Thoracic aorta (tissue), 2 donors: Measurements from ENCODE around the gene CEP44. TPM values are rescaled to one million over a fixed set of nuclear protein-coding genes. Genes with fewer than 3 reads are reported as not detected.
"Not testable (repeated sequence)": the region's sequence is repeated elsewhere in the genome, so short reads cannot be mapped to it uniquely, and the experiment has no call there.

Source experiments
- ATAC-seq: fragments of 150-250 bp; one replicate; pipeline ENCODE4 v1.8.0; 2017; ENCODE audit warnings: low read depth; ENCODE audit not compliant: insufficient number of reproducible peaks, low FRiP score
- DNase-seq: peaks from one replicate; pipeline ENCODE4 v3.0.0-alpha.2; 2020; ENCODE audit warnings: low spot score
- H3K27ac ChIP-seq, 2 donors: fragments of 200-600 bp; sonication (generic); 1 replicate in 1 of 2; 2 replicates in 1 of 2; pipeline ENCODE4 v1.5.1; 2016; ENCODE audit warnings: mild to moderate bottlenecking in 2 of 2, moderate library complexity in 2 of 2
- H3K27me3 ChIP-seq: fragments of 200-600 bp; sonication (generic); replicated peaks from 2 replicates; pipeline ENCODE4 v1.6.0; 2016; ENCODE audit warnings: mild to moderate bottlenecking; ENCODE audit not compliant: insufficient read depth
- H3K36me3 ChIP-seq: fragments of 200-600 bp; sonication (generic); one replicate; pipeline ENCODE4 v1.5.1; 2016
- H3K4me1 ChIP-seq, 2 donors: fragments of 200-600 bp; sonication (generic); 1 replicate in 1 of 2; 2 replicates in 1 of 2; pipeline versions ENCODE4 v1.5.1 to v1.6.0; 2016; ENCODE audit warnings: low read depth in 2 of 2, mild to moderate bottlenecking in 1 of 2; ENCODE audit not compliant: control insufficient read depth in 1 of 2
- H3K4me3 ChIP-seq: fragments of 200-600 bp; sonication (generic); 2 replicates; pipeline ENCODE4 v1.5.1; 2016; ENCODE audit warnings: mild to moderate bottlenecking
- H3K9me3 ChIP-seq: fragments of 200-600 bp; sonication (generic); 2 replicates; pipeline ENCODE4 v1.5.1; 2016
- total RNA-seq, 2 donors: library from RNA; depleted of rRNA; stranded (reverse); fragments of >200 nt; gene quantifications; one replicate each; pipeline versions ENCODE4 v1.1.0 to v1.2.3, GENCODE V29; 2016
- TF ChIP-seq, protein P1 (sequence below): fragments of 200-600 bp; sonication (generic); IDR thresholded peaks from one replicate; pipeline ENCODE4 v1.5.1; 2019; ENCODE audit warnings: antibody characterized with exemption

Gene CEP44
- total RNA-seq, 2 donors from 2014 or later: 15.3 to 18.2 TPM

DNA sequence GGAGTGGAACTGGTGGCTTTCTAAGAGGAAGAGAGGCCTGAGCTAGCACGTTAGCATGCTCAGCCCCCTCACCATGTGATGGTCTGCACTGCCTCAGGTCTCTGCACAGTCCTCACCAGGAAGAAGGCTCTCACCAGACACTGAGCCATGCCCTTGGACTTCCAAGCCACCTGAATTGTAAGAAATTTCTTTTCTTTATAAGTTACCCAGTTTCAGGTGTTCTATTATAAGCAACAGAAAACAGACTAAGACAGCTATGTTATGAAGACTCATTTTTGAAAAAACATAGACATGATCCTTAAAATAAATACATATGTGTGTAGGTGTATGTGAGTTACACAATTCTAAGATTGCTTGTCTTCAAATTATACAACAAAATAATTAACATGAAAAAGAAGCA, 74.7 kb downstream of the CEP44 start:
- H3K4me1 ChIP-seq: peaks cover 0 to 16% of the 10 kb centered on the region in 2 donors
- DNase-seq (no peak), ATAC-seq (no peak)
- no peaks in the 10 kb centered on the region for H3K36me3 ChIP-seq
- TF ChIP-seq, protein P1, sequence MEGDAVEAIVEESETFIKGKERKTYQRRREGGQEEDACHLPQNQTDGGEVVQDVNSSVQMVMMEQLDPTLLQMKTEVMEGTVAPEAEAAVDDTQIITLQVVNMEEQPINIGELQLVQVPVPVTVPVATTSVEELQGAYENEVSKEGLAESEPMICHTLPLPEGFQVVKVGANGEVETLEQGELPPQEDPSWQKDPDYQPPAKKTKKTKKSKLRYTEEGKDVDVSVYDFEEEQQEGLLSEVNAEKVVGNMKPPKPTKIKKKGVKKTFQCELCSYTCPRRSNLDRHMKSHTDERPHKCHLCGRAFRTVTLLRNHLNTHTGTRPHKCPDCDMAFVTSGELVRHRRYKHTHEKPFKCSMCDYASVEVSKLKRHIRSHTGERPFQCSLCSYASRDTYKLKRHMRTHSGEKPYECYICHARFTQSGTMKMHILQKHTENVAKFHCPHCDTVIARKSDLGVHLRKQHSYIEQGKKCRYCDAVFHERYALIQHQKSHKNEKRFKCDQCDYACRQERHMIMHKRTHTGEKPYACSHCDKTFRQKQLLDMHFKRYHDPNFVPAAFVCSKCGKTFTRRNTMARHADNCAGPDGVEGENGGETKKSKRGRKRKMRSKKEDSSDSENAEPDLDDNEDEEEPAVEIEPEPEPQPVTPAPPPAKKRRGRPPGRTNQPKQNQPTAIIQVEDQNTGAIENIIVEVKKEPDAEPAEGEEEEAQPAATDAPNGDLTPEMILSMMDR: no peak
- no peak overlapping the region for H3K27ac ChIP-seq
- no peak overlapping the region for H3K4me3 ChIP-seq
- H3K9me3 ChIP-seq: no peaks in the 10 kb centered on the region
- H3K27me3 ChIP-seq: no peaks in the 10 kb centered on the region

- no peak for DNase-seq
- Histone ChIP-seq H3K4me1 (peaks cover 0 to 16% of the 10 kb centered on the region in 2 donors), H3K36me3 (no peaks in the 10 kb centered on the region), H3K4me3 (no peak overlapping the region), H3K27me3 (no peaks in the 10 kb centered on the region), H3K9me3 (no peaks in the 10 kb centered on the region), H3K27ac (no peak overlapping the region)
- TF ChIP-seq, protein P1: no peak
- ATAC-seq: no peak
Observed at GRCh38 chr4:174358829-174359228, 75.1 kb downstream of the CEP44 start.

DNA sequence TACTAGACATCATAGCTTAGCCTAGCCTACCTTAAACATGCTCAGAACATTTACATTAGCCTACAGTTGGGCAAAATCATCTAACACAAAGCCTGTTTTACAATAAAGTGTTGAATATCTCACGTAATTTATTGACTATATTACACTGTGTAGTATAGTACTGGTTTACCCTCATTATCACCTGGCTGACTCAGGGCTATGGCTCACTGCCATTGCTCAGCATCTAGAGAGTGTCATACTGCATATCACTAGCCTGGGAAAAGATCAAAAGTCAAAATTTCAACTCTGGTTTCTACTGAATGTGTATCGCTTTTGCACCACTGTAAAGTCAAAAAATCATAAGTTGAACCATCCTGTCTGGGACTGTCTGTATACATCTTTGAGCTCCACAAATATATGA, 78.6 kb downstream of the CEP44 start:
- H3K4me3 ChIP-seq: no peak overlapping the region
- H3K36me3 ChIP-seq: no peaks in the 10 kb centered on the region
- ATAC-seq (no peak), DNase-seq (no peak)
- TF ChIP-seq, protein P1: no peak
- H3K27ac ChIP-seq: no peak overlapping the region
- H3K4me1 ChIP-seq: no peaks in the 10 kb centered on the region
- H3K9me3 ChIP-seq: no peaks in the 10 kb centered on the region
- no peaks in the 10 kb centered on the region for H3K27me3 ChIP-seq

DNA sequence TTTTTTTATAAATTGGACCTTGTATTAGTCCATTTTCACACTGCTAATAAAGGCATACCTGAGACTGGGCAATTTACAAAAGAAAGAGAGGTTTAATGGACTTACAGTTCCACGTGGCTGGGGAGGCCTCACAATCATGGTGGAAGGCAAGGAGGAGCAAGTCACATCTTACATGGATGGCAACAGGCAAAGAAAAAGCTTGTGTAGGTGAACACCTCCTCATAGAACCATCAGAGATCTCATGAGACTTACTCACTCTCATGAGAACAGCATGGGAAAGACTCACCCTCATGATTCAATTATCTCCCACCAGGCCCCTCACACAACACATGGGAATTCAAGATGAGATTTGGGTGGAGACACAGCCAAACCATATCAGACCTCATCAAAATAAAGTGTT, 80.1 kb downstream of the CEP44 start:
- not testable (repeated sequence) for H3K36me3 ChIP-seq, H3K9me3 ChIP-seq, DNase-seq, H3K27ac ChIP-seq, ATAC-seq, H3K27me3 ChIP-seq, H3K4me1 ChIP-seq, H3K4me3 ChIP-seq

DNA sequence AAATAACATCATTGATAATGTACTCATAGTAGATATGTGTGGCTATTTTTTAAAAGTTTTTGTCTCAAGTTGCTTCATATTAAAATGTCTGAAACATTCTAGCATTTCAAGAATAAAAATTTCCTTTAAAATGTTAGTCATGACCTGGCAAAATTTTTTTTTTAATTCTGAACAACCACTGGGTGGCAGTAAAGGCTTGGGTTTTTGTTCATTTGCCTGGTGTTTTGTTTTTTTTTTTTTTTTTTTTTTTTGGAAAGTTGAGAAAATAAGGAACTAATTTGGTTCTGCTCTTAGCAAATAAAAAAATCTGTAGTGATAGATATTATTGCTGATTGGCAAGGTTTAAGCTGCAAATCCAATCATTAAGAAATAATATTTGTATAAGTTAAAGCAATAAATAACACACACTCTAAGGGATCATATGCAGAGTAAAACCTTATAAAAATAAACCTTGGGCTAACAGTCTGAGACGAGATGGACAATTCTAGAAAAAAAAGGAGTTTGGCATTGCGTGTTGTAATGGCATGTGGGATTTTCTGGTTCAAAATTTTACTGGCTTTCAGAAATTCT, 81.4 kb downstream of the CEP44 start:
- DNase-seq (no peak), ATAC-seq (no peak)
- Histone ChIP-seq H3K36me3 (no peaks in the 10 kb centered on the region), H3K9me3 (no peaks in the 10 kb centered on the region), H3K4me3 (no peak overlapping the region), H3K27me3 (no peaks in the 10 kb centered on the region), H3K27ac (no peak overlapping the region), H3K4me1 (no peaks in the 10 kb centered on the region)
- TF ChIP-seq, protein P1: peak; percentile 33

GRCh38 chr4:174369985-174370384, 86.3 kb downstream of the CEP44 start:
- DNase-seq (no peak), ATAC-seq (no peak)

More at GRCh38 chr4:174369985-174370384, 86.3 kb downstream of the CEP44 start:
- TF ChIP-seq, protein P1: no peak
- Histone ChIP-seq H3K27me3 (no peaks in the 10 kb centered on the region), H3K27ac (no peak overlapping the region), H3K4me3 (no peak overlapping the region), H3K36me3 (no peaks in the 10 kb centered on the region), H3K4me1 (no peaks in the 10 kb centered on the region), H3K9me3 (no peaks in the 10 kb centered on the region)
